ENCODE results near the gene MAGI2.

GRCh38 chr7:78523930-78524329 is 929.5 kb downstream of the MAGI2 start:
- TF ChIP-seq CTCF (IDR thresholded peaks at IDR 0.05) (no peak), POLR2A (IDR thresholded peaks at IDR 0.05) (no peak)
